ENCODE data around the gene PLEKHG1. TPM values are rescaled to one million over a fixed set of nuclear protein-coding genes. Genes with fewer than 3 reads are reported as not detected.

PLEKHG1 gene
- total RNA-seq, 1 experiment from 2014 or later = 2.7 TPM

GRCh38 chr6:150647051-150647450 is 47.4 kb downstream of the PLEKHG1 start:
- ChIA-PET CTCF (no interaction called here), POLR2A (no interaction called here)
- no peak for DNase-seq (ENCODE audit: low spot score)
- Mint-ChIP-seq H3K27me3 (ENCODE audit: low read depth) (no peaks in the 10 kb centered on the region), H3K4me1 (peaks cover 7% of the 10 kb centered on the region; the same call in 1 of the 2 replicates), H3K36me3 (no peaks in the 10 kb centered on the region), H3K9me3 (0 out of 2 replicates have a peak, but pooled peaks cover 7% of the 10 kb centered on the region), H3K27ac (no peak overlapping the region), H3K4me3 (no peak overlapping the region)
- ATAC-seq = no peak
- TF ChIP-seq ZNF671 (CRISPR knock-in tag; IDR thresholded peaks at IDR 0.05) (no peak), SP1 (CRISPR knock-in tag; conservative IDR thresholded peaks at IDR 0.05) (no peak)

Other genes starting within 250 kb of the PLEKHG1 start
- gene IYD, start 230.9 kb upstream of the PLEKHG1 start, total RNA-seq (2021) = 0.07 TPM in 1 of 3 replicates, not detected in the others

Measured in WTC11 (cell line).